A549 (cell line): ENCODE data around the gene MLKL. TPM values are rescaled to one million over a fixed set of nuclear protein-coding genes. Genes with fewer than 3 reads are reported as not detected.
A peak's percentile ranks its signal among the peaks of the same experiment; 100 is the strongest.
"Not testable (repeated sequence)": the region's sequence is repeated elsewhere in the genome, so short reads cannot be mapped to it uniquely, and the experiment has no call there.

Experiments used
- ATAC-seq, 2 experiments: fragments of 200-7000 bp in 1 of 2; fragments of >200 bp in 1 of 2; cut with Nextera tagmentation in 1 of 2; cut with Tn5 transposase in 1 of 2; 3 replicates each; pipeline versions ENCODE4 v1.8.0 to v1.9.1; 2018 to 2020; ENCODE audit warnings: mild to moderate bottlenecking in 1 of 2, moderate library complexity in 1 of 2
- CTCF ChIA-PET: fragments of 300-600 bp; sonication (Branson Sonifier 250); formaldehyde crosslinking; extraction: SDS; loops from one replicate; lab custom pipeline; 2021; ENCODE audit warnings: antibody characterized with exemption, inconsistent platforms; lab: Yijun Ruan, JAX
- POLR2A ChIA-PET: fragments of 350-600 bp; formaldehyde crosslinking; extraction: SDS; loops from one replicate; lab custom pipeline; 2021; ENCODE audit warnings: antibody characterized with exemption, inconsistent platforms; lab: Yijun Ruan, JAX
- DNase-seq, 2 experiments: peaks; one replicate each; pipeline versions ENCODE4 v3.0.0 to v3.0.0-alpha.2; 2011 to 2016; ENCODE audit warnings: low read depth in 1 of 2, low spot score in 1 of 2
- FAIRE-seq: peaks from 2 replicates; lab custom pipeline; 2011; peaks lifted over from hg19 to GRCh38; lab: Jason Lieb, UNC
- H3K27ac ChIP-seq, 2 experiments: fragments of >200 bp; sonication (Bioruptor Twin); formaldehyde crosslinking; 3 replicates each; pipeline ENCODE4 v1.5.1; 2016 to 2017
- H3K4me1 ChIP-seq: fragments of >200 bp; sonication (Bioruptor Twin); formaldehyde crosslinking; 3 replicates; pipeline ENCODE4 v1.6.1; 2016
- H3K4me2 ChIP-seq: fragments of >200 bp; sonication (Bioruptor Twin); formaldehyde crosslinking; 3 replicates; pipeline ENCODE4 v1.6.1; 2016
- H3K4me3 ChIP-seq: fragments of >200 bp; sonication (Bioruptor Twin); formaldehyde crosslinking; 3 replicates; pipeline ENCODE4 v1.5.1; 2016
- H3K9me3 ChIP-seq: fragments of >200 bp; sonication (Bioruptor Twin); formaldehyde crosslinking; 3 replicates; pipeline ENCODE4 v1.6.1; 2016
- ATOH8 ChIP-seq: fragments of 250-450 bp; sonication (Bioruptor Pico); IDR thresholded peaks from 2 replicates; pipeline ENCODE4 v1.5.0; 2020; ENCODE audit warnings: low read depth, mild to moderate bottlenecking, moderate library complexity
- CEBPB ChIP-seq, 2 experiments: fragments of >200 bp in 1 of 2; sonication (Bioruptor Twin) in 1 of 2; formaldehyde crosslinking in 1 of 2; IDR thresholded peaks; 2 replicates each; pipeline ENCODE4 v1.6.1; 2012 to 2016
- ELK1 ChIP-seq: fragments of 150-350 bp; IDR thresholded peaks from 2 replicates; pipeline ENCODE4 v1.6.1; 2014; ENCODE audit warnings: low read depth, mild to moderate bottlenecking, low read length
- FOXS1 ChIP-seq: fragments of 250-450 bp; sonication (Bioruptor Pico); IDR thresholded peaks from 2 replicates; pipeline ENCODE4 v1.5.0; 2020; ENCODE audit warnings: mild to moderate bottlenecking, moderate library complexity
- HOXA7 ChIP-seq: fragments of 250-450 bp; sonication (Bioruptor Pico); IDR thresholded peaks from 2 replicates; pipeline ENCODE4 v1.5.0; 2020; ENCODE audit warnings: mild to moderate bottlenecking, moderate library complexity
- HOXB13 ChIP-seq: fragments of 250-450 bp; sonication (Bioruptor Pico); IDR thresholded peaks from 2 replicates; pipeline ENCODE4 v1.5.0; 2020; ENCODE audit warnings: low read depth, mild to moderate bottlenecking, moderate library complexity
- KDM5A ChIP-seq: fragments of 200-600 bp; sonication (generic); IDR thresholded peaks from 2 replicates; pipeline ENCODE4 v1.6.1; 2016; ENCODE audit warnings: antibody characterized with exemption, mild to moderate bottlenecking
- NFE2L2 ChIP-seq: fragments of 150-350 bp; conservative IDR thresholded peaks from 2 replicates; pipeline ENCODE4 v1.6.1; 2014; ENCODE audit warnings: low read length
- NR3C1 ChIP-seq: fragments of >200 bp; sonication (Bioruptor Twin); formaldehyde crosslinking; IDR thresholded peaks from 3 replicates; pipeline ENCODE4 v1.6.1; 2017
- RAD21 ChIP-seq, 2 experiments: fragments of >200 bp in 1 of 2; sonication (Bioruptor Twin) in 1 of 2; formaldehyde crosslinking in 1 of 2; IDR thresholded peaks in 1 of 2; conservative IDR thresholded peaks in 1 of 2; 2 replicates in 1 of 2; 3 replicates in 1 of 2; pipeline ENCODE4 v1.6.1; 2012 to 2018; ENCODE audit warnings: inconsistent platforms in 1 of 2
- RARB ChIP-seq: fragments of 250-450 bp; sonication (Bioruptor Pico); IDR thresholded peaks from 2 replicates; pipeline ENCODE4 v1.8.0; 2021; ENCODE audit warnings: mild to moderate bottlenecking, moderate library complexity
- TFCP2L1 ChIP-seq: fragments of 250-450 bp; sonication (Bioruptor Pico); IDR thresholded peaks from 2 replicates; pipeline ENCODE4 v1.5.0; 2021; ENCODE audit warnings: mild to moderate bottlenecking
- TP53 ChIP-seq: fragments of 250-450 bp; sonication (Bioruptor Pico); IDR thresholded peaks from 2 replicates; pipeline ENCODE4 v1.5.0; 2021; ENCODE audit warnings: mild to moderate bottlenecking, moderate library complexity
- WGBS: methylation state at CpG from one replicate; pipeline ENCODE4 v1.1.6; 2017; ENCODE audit errors: missing lambda C conversion rate; 5-methylcytosine and 5-hydroxymethylcytosine counted together
- polyA plus RNA-seq, 4 experiments: library from polyadenylated mRNA; depleted of rRNA in 3 of 4; stranded (reverse); fragments of >200 nt; fragmentation: RNase III in 1 of 4; extraction: RNeasy Plus Mini Kit Qiagen cat#74134 plus additional on column Dnase treatment in 1 of 4; gene quantifications; 2 replicates in 3 of 4; 3 replicates in 1 of 4; pipeline ENCODE4 v1.2.3, GENCODE V29; 2011 to 2017

MLKL gene
- polyA plus RNA-seq, 2 of the 4 experiments (the other 2 are of a cell fraction): 12.6 to 17.9 TPM

GRCh38 chr16:74723256-74723655 is 22.6 kb upstream of the MLKL start:
- Histone ChIP-seq H3K4me2 (no peak overlapping the region), H3K27ac (no peak overlapping the region), H3K9me3 (peaks cover 10% of the 10 kb centered on the region), H3K4me3 (no peak overlapping the region), H3K4me1 (no peaks in the 10 kb centered on the region)
- TF ChIP-seq TP53 (CRISPR knock-in tag): no peak
- no peak for TF ChIP-seq TFCP2L1
- no peak for TF ChIP-seq CEBPB (IDR thresholded peaks at IDR 0.05)
- DNase-seq (no peak), FAIRE-seq (no peak), ATAC-seq (no peak)
- ChIA-PET POLR2A (no interaction called here), CTCF (interaction anchor here (0.8 to 6.4 kb wide), 6 partner anchors 9 to 138 kb away, joined by 3 to 68 read pairs (median 4); no protein-coding TSS in a partner anchor)
- 92% methylated on average over 7 of the region's 7 CpGs for WGBS

GRCh38 chr16:74722156-74722555 is 21.5 kb upstream of the MLKL start:
- H3K4me3 ChIP-seq, H3K27ac ChIP-seq, FAIRE-seq, H3K4me1 ChIP-seq, ATAC-seq, POLR2A ChIA-PET, H3K4me2 ChIP-seq, H3K9me3 ChIP-seq, DNase-seq: not testable (repeated sequence)
- 69% methylated on average over 2 of the region's 2 CpGs for WGBS
- CTCF ChIA-PET: interaction anchor here (0.7 to 6.4 kb wide), 6 partner anchors 8 to 240 kb away, joined by 3 to 68 read pairs (median 12); no protein-coding TSS in a partner anchor

GRCh38 chr16:74721716-74722115 is 21.1 kb upstream of the MLKL start:
- 92% methylated on average over 11 of the region's 11 CpGs for WGBS
- Histone ChIP-seq H3K4me2 (no peak overlapping the region), H3K4me1 (no peaks in the 10 kb centered on the region), H3K9me3 (peaks cover 2% of the 10 kb centered on the region), H3K4me3 (no peak overlapping the region), H3K27ac (no peak overlapping the region)
- TF ChIP-seq KDM5A (no peak), RARB (no peak), HOXB13 (CRISPR knock-in tag) (no peak)
- POLR2A ChIA-PET: no interaction called here
- ATAC-seq: no peak
- DNase-seq: no peak
- CTCF ChIA-PET: interaction anchor here (0.6 to 6.3 kb wide), 8 partner anchors 11 to 149 kb away, joined by 3 to 35 read pairs (median 4); no protein-coding TSS in a partner anchor
- FAIRE-seq: no peak

- ATAC-seq (no peak), FAIRE-seq (no peak), DNase-seq (no peak)
- H3K4me3 ChIP-seq: no peak overlapping the region
- WGBS: 83% methylated on average over 5 of the region's 5 CpGs
- CTCF ChIA-PET: interaction anchor here (1.1 to 3.7 kb wide), 6 partner anchors 8 to 142 kb away, joined by 3 to 19 read pairs (median 4); no protein-coding TSS in a partner anchor
- H3K27ac ChIP-seq: no peak overlapping the region
- H3K4me1 ChIP-seq: no peaks in the 10 kb centered on the region
- H3K9me3 ChIP-seq: no peaks in the 10 kb centered on the region
- TF ChIP-seq ELK1 (no peak), ATOH8 (CRISPR knock-in tag) (no peak), TFCP2L1 (no peak)
- POLR2A ChIA-PET: no interaction called here
- H3K4me2 ChIP-seq: no peak overlapping the region
These were observed 19.9 kb upstream of the MLKL start for GRCh38 chr16:74720579-74720978.

GRCh38 chr16:74718741-74719610 is 18.3 kb upstream of the MLKL start:
- no peak for FAIRE-seq
- Histone ChIP-seq H3K4me2 (no peak overlapping the region), H3K4me3 (no peak overlapping the region), H3K27ac (no peak overlapping the region), H3K9me3 (no peaks in the 10 kb centered on the region), H3K4me1 (no peaks in the 10 kb centered on the region)
- ATAC-seq: peak in 1 of 2 experiments; percentile 57; a peak in 2 of 6 replicates
- WGBS: 79% methylated on average over 18 of the region's 27 CpGs
- TF ChIP-seq HOXA7 (no peak), RAD21 (conservative IDR thresholded peaks at IDR 0.05 in 1 of 2, IDR thresholded peaks at IDR 0.05 in 1 of 2) (0 out of 5 replicates have a peak, but pooled peaks of 1 of the 2 experiments have one; percentile 6), FOXS1 (CRISPR knock-in tag) (no peak), NR3C1 (no peak), NFE2L2 (no peak)
- no peak for DNase-seq
- ChIA-PET CTCF (interaction anchor here (1.1 to 3.8 kb wide), 8 partner anchors 8 to 144 kb away, joined by 3 to 25 read pairs (median 4); partner anchors contain the start of gene FA2H), POLR2A (no interaction called here)
